DND-41 (cell line): ENCODE measurements around the gene IQSEC2.

Experiments used
- CTCF ChIP-seq: IDR thresholded peaks from 2 replicates; pipeline ENCODE4 v1.5.1; 2012; ENCODE audit warnings: borderline replicate concordance, low read length, moderate library complexity, mild to moderate bottlenecking; ENCODE audit not compliant: poor library complexity, severe bottlenecking; ENCODE audit errors: extremely low read depth
- EZH2 ChIP-seq: IDR thresholded peaks from 3 replicates; pipeline ENCODE4 v1.6.1; 2012; ENCODE audit warnings: borderline replicate concordance, low read depth, mild to moderate bottlenecking, moderate library complexity, low read length, inconsistent platforms; ENCODE audit not compliant: severe bottlenecking

- TF ChIP-seq CTCF (no peak), EZH2 (no peak)
Observed at GRCh38 chrX:53324803-53325202, 43.4 kb upstream of the IQSEC2 start.
